Erythroblast (primary cell): ENCODE data around the gene ACTN1.

Experiments used
- GATA1 ChIP-seq: IDR thresholded peaks from 2 replicates; pipeline ENCODE4 v1.6.1; 2011; ENCODE audit warnings: low read depth, mild to moderate bottlenecking, control low read depth, low read length, moderate library complexity
- POLR2A ChIP-seq: IDR thresholded peaks from 2 replicates; pipeline ENCODE4 v1.6.1; 2011; ENCODE audit warnings: mild to moderate bottlenecking, low read length

DNA sequence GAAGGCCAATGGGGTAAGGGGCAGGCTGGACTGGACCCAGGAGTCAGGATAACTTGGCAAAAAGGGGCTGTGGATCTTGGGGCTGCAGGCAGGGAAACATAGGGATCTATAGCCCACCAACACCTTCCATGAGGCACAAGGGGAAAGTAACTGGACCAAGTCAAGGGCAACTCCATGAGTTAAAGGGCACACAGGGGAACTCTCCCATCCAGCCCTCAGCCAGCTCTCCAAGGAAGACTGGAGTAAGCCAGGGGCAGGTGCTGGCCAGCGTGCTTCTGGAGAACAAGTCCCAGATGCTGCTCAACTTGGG, 154.9 kb downstream of the ACTN1 start:
- TF ChIP-seq POLR2A (no peak), GATA1 (no peak)
